HuH-7.5 (cell line): ENCODE measurements around the gene TBK1.
"Not testable (repeated sequence)": the region's sequence is repeated elsewhere in the genome, so short reads cannot be mapped to it uniquely, and the experiment has no call there.

Experiments used
- DNase-seq: peaks from one replicate; pipeline ENCODE4 v3.0.0; 2011; ENCODE audit warnings: low spot score

Gene TBK1

GRCh38 chr12:64497484-64497883 lies 45.6 kb downstream of the TBK1 start:
- no peak for DNase-seq

GRCh38 chr12:64497903-64498302 lies 46.0 kb downstream of the TBK1 start:
- DNase-seq: no peak

GRCh38 chr12:64500394-64500793 lies 48.5 kb downstream of the TBK1 start:
- DNase-seq: no peak

- no peak for DNase-seq
Observed at GRCh38 chr12:64501486-64501885, 49.6 kb downstream of the TBK1 start.

GRCh38 chr12:64506955-64507354 lies 55.0 kb downstream of the TBK1 start:
- DNase-seq: no peak

DNA sequence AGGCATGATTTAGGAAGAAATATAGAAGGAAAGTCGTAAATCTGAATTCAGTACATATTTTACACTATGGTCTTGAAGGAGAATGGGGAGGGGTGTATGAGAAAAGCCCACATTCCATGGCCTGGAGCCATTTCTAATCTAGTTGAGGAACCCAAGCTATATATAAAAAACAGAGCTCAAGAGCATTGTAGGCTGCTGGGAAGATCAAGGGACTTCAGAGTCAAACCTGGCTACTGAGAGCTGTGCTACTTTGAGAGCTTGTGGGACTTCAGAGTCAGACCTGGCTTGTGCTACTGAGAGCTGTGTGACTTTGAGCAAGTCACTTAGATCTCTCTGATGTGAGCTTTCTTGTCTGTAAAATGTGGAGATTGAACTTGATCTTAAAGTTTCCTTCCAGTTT lies 58.7 kb downstream of the TBK1 start:
- no peak for DNase-seq

DNA sequence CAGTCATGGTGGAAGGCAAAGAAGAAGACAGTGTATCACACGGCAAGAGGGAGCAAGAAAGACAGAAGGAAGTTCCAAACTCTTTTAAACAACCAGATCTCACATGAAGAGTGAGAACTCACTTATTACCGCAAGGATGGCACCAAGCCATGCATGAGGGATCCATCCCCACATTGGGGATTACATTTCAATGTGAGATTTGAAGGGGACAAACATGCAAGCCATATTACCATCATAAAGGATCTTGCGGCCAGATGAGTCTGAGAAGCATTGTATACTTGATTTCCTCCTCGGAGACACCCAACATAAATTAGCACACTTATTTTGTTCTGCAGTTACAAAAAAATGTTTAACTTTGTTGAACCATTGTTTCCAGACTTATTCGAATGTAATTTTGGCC lies 66.5 kb downstream of the TBK1 start:
- DNase-seq: no peak

DNA sequence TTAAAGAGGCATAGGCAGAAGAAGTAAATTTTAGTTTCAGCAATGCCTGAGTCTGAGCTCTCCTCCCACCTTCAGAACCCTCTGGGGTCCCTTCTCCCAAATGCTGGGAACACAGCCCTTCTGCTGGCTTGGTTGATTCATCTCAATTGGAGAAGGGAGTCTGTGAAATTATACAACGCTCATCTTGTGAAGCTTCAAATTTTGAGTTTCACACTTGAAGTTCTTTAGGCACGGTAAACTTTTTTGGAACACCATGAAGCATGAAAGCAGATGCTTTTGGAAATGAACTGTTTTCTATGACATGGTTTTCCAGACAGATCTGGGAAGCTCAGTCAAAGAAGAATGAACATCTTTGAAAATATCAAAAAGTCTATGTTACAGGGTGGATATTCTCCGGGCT lies 69.9 kb downstream of the TBK1 start:
- DNase-seq: no peak

DNA sequence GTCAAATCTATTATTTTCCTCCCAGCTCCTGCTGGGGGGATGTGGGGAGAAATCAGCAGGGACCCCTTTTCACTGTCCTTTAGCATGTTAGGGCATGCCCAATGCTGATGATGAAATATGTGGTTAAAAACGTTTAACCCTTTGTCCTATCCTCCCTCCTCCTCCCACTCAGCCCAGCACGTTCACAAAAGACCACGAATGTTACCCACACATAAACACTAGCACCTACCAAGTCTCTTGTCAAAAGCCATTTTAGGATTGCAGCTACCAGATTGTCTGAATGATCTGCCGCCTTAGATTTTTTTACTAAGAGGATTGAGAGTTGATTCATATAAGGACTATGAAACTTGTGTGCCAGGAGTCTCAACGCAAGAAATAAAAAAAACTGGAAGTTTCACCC lies 70.4 kb downstream of the TBK1 start:
- no peak for DNase-seq

GRCh38 chr12:64522807-64523206 lies 70.9 kb downstream of the TBK1 start:
- DNase-seq: no peak

DNA sequence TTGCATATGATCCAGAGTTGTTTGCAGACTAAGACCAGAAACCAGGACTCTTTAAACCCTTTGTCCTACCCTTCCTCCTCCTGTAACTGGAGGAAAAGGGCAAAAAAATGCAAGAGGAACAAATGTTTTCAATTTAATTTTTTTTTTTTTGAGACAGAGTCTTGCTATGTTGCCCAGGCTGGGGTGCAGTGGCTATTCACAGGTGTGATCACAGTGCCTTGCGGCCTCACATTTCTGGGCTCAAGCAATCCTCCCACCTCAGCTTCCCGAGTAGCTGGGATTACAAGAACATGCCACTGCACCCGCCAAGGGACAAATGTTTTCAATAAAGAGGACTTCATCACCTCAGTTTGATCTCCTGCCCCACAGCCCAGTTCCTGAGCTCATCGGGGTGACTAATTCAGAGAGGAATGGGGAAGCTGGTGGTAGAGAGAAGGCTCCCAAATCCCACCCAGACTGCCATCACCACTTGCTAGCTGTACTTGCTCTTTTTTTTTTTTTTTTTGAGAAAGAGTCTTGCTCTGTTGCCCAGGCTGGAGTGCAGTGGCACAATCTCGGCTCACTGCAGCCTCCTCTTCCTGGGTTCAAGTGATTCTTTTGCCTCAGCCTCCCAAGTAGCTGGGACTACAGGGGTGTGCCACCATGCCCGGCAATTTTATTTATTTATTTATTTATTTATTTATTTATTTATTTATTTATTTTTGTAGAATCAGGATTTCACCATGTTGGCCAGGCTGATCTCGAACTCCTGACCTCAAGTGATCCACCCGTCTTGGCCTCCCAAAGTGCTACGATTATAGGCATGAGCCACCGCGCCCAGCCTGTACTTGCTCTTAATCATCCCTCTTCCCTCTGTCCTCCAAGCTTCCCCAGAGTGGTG lies 71.9 kb downstream of the TBK1 start:
- not testable (repeated sequence) for DNase-seq

DNA sequence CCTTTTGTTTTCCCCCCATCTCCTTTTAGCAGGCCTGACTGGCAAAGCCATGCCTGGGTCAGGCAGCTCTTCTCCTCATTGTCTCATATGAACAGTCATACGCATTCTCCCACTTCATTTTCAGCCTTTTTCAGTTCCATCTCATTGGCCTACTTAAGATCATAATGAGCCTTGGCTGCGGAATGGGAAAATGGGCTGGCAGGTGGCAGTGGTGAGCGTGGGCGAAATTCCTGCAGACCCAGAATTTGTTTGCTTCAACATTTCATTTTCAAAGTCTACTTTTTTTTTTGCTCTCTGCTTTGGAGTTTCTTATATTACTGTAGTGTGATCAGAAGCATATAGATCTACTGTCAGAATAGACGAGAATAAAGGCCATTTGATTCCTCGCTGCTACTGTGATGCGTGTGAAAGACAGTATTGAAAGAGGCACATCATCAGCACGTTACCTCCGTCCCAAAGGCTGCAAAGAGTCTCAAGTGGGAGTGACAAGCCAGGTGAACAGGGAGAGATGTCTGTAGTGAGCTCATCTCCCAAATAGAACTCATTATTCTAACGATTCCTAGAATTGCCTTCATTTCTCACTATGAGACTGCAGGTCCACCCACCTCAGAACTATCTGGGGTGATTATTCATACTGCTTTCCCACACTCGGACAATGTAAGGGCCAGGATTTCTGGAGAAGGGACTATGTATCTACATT lies 73.7 kb downstream of the TBK1 start:
- DNase-seq: no peak

DNA sequence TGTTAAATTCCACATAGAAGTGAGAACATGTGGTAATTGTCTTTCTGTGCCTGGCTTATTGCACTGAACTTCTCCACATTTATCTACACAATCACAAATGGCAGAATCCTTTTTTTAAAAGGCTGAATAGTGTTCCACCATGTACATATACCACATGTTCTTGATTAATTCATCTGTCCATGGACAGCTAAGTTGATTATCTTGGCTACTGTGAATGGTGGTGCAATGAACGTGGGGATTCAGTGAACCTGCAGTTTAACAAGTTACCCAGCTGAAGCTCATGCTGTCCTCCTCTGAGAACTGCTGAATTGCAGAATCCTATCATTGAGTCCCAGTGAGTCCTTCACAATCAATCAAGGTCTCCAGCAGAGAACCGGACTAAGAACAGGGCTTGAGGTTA lies 74.9 kb downstream of the TBK1 start:
- DNase-seq: no peak

- no peak for DNase-seq
Observed at GRCh38 chr12:64528616-64529015, 76.7 kb downstream of the TBK1 start.

- DNase-seq: no peak
Observed at GRCh38 chr12:64530566-64530965, 78.6 kb downstream of the TBK1 start.

GRCh38 chr12:64531665-64532334 lies 79.9 kb downstream of the TBK1 start:
- no peak for DNase-seq

DNA sequence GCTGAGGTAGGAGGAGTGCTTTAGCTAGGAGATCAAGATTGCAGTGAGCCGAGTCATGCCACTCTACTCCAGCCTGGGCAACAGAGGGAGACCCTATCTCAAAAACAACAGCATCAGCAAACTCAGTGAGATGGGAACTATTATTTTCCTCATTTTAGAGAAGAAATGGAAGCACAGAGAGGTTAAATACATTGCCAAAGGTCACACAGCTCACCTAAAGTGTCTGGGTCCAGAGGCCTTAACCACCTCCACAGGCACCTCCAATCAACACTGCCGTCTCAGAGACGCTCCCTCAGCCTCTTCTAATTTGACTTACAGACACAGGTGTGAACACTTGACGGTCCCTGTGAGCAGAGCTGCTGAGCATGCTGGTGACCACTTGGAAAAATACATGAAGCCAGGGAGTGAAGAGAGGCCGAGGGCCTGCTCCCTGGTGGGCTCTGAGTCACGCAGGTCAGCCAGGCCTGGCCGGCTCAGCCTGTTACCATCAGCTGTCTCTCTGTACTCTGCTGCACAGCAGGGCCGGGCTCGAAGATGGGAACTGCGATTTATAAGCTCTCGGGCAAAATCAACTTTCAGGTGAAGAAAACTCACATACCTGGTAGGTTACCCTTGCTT lies 80.9 kb downstream of the TBK1 start:
- no peak for DNase-seq

DNA sequence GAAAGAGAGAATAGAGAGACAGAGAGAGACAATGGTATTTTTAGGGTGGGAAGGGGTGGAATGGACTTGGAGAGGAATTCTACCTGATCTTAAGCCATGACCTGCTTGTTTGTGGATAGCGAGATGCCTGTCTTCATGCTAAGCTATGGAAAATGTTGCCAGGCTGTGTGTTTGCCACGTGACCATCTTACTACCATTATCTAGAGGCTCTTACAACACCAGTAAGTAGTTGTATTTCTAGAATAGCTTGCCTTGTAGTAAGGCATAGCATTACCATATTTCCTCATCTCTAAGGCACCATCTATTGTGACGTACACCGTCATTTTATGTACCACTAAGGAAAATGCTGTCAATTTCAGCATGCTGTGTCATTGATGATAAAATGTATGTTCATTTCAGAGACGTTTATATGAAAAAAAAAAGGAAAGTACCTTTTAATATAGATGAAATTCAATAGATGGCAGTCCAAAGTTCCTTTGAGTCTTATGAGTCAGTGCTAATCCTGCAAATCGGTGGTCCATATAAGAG lies 82.8 kb downstream of the TBK1 start:
- no peak for DNase-seq

DNA sequence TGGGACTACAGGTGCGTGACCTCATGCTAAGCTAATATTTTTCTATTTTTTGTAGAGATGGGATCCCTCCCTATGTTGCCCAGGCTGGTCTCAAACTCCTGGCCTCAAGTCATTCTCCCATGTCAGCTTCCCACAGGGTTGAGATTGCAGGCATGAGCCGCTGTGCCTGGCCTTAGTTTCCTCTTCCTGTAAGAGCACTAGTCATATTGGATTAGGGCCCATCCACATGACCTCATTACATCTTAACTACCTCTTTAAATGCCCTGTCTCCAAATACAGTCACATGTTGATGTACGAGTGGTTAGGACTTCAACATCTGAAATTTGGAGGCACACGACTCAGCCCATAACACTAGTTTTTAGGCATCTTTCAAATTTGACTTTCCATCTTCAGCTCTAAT lies 86.2 kb downstream of the TBK1 start:
- DNase-seq: no peak

GRCh38 chr12:64542409-64543047 lies 90.6 kb downstream of the TBK1 start:
- DNase-seq: not testable (repeated sequence)

GRCh38 chr12:64544371-64545080 lies 92.6 kb downstream of the TBK1 start:
- DNase-seq: no peak
